ENCODE data around the gene DCDC2.

Gene DCDC2

DNA sequence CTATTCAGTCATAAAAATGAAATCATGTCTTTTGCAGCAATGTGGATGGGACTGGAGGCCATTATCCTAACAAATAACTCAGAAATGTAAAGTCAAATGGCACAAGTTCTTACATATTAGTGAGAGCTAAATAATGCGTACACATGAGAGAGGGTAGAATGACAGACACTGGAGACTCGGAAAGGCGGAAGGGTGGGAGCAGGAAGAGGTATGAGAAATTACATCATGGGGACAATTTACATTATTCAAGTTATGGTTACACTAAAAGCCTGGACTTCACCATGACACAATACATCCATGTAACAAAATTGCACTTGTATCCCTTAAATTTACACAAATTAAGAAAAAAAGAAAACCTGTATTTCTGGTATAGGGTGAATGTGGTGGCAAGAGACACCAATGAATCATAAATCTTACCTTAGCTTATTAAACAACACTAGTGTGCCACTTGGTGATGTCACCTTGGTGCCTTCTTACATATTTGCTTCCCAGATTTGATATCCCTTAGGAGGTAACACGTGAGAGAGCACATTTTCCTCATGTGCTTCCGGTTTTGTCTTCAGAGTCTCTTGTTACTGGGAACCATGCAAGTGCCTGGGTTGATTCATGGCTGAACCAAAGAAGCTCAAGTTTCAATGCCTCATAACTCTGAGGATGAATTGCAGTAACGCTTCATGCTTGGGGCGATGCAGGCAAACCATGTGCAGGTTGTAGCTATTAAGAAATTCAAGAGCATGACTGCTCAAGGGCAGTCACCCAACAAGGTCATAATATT lies 84.6 kb downstream of the DCDC2 start:
- Histone ChIP-seq H2BK120ac (ENCODE audit: low read depth, low read length) (no peak overlapping the region), H4K8ac (ENCODE audit: low read depth, low read length) (no peak overlapping the region), H4K91ac (ENCODE audit: low read depth, low read length, poor library complexity) (no peak overlapping the region), H3K9ac (ENCODE audit: low read depth, low read length, poor library complexity) (no peak overlapping the region), H2BK15ac (ENCODE audit: low read length) (no peak overlapping the region), H3K4me1 (ENCODE audit: control insufficient read depth in 2 of 2, insufficient read depth in 1 of 2, low read depth in 1 of 2, low read length in 2 of 2) (peaks cover 0 to 1% of the 10 kb centered on the region in 2 donors), H2BK5ac (ENCODE audit: low read length) (no peak overlapping the region), H3K4ac (ENCODE audit: low read length) (no peak overlapping the region), H3K4me2 (ENCODE audit: insufficient read depth, low read length, poor library complexity, severe bottlenecking) (no peak overlapping the region), H3K27ac (replicated peaks; ENCODE audit: low read length) (no peak overlapping the region), H2BK12ac (ENCODE audit: low read length) (no peak overlapping the region), H3K4me3 (ENCODE audit: low read length in 2 of 2) (no peak overlapping the region), H3K18ac (ENCODE audit: low read length) (no peak overlapping the region), H3K9me3 (replicated peaks in 1 of 2; ENCODE audit: control insufficient read depth in 2 of 2, insufficient read depth in 1 of 2, low read depth in 1 of 2, low read length in 2 of 2) (no peaks in the 10 kb centered on the region), H2AFZ (ENCODE audit: low read length) (no peak overlapping the region), H3K79me1 (ENCODE audit: low read depth, low read length) (no peaks in the 10 kb centered on the region), H3K36me3 (replicated peaks in 1 of 2; ENCODE audit: control insufficient read depth in 2 of 2, insufficient read depth in 2 of 2, low read length in 2 of 2) (no peaks in the 10 kb centered on the region), H3K27me3 (ENCODE audit: control insufficient read depth in 3 of 3, insufficient read depth in 3 of 3, low read depth in 1 of 3, low read length in 3 of 3) (no peaks in the 10 kb centered on the region), H3K14ac (ENCODE audit: low read length) (no peak overlapping the region), H3K23ac (ENCODE audit: low read depth, low read length, poor library complexity) (no peak overlapping the region), H2AK5ac (ENCODE audit: low read depth, low read length) (no peak overlapping the region)
- DNase-seq (ENCODE audit: low spot score): no peak
- no CpG with 5 or more reads among the region's 7 CpGs for WGBS, 2 donors (ENCODE audit: extremely low coverage in 2 of 2, insufficient read length in 2 of 2, insufficient replicate concordance in 1 of 2)

DNA sequence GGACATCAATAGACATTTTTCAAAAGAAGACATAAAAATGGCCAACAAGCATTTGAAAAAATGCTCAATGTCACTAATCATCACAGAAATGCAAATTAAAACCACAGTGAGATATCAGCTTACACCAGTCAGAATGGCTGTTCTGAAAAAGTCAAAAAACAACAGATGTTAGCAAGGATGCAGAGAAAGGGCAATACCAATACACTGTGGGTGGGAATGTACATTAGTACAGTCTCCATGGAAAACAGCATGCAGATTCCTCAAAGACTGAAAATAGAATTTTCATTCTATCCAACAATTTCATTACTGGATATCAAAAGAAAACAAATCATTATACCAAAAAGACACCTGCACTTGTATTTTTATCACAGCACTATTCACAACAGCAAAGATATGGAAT lies 85.3 kb downstream of the DCDC2 start:
- Histone ChIP-seq H4K91ac (ENCODE audit: low read depth, low read length, poor library complexity) (no peak overlapping the region), H2AK5ac (ENCODE audit: low read depth, low read length) (no peak overlapping the region), H3K4ac (ENCODE audit: low read length) (no peak overlapping the region), H3K9ac (ENCODE audit: low read depth, low read length, poor library complexity) (no peak overlapping the region), H2AFZ (ENCODE audit: low read length) (no peak overlapping the region), H2BK5ac (ENCODE audit: low read length) (no peak overlapping the region), H3K4me2 (ENCODE audit: insufficient read depth, low read length, poor library complexity, severe bottlenecking) (no peak overlapping the region), H4K8ac (ENCODE audit: low read depth, low read length) (no peak overlapping the region), H3K9me3 (replicated peaks in 1 of 2; ENCODE audit: control insufficient read depth in 2 of 2, insufficient read depth in 1 of 2, low read depth in 1 of 2, low read length in 2 of 2) (no peaks in the 10 kb centered on the region), H3K18ac (ENCODE audit: low read length) (no peak overlapping the region), H3K4me1 (ENCODE audit: control insufficient read depth in 2 of 2, insufficient read depth in 1 of 2, low read depth in 1 of 2, low read length in 2 of 2) (peaks cover 0 to 1% of the 10 kb centered on the region in 2 donors), H3K27me3 (ENCODE audit: control insufficient read depth in 3 of 3, insufficient read depth in 3 of 3, low read depth in 1 of 3, low read length in 3 of 3) (no peaks in the 10 kb centered on the region), H3K23ac (ENCODE audit: low read depth, low read length, poor library complexity) (no peak overlapping the region), H3K36me3 (replicated peaks in 1 of 2; ENCODE audit: control insufficient read depth in 2 of 2, insufficient read depth in 2 of 2, low read length in 2 of 2) (no peaks in the 10 kb centered on the region), H3K27ac (replicated peaks; ENCODE audit: low read length) (no peak overlapping the region), H2BK120ac (ENCODE audit: low read depth, low read length) (no peak overlapping the region), H3K4me3 (ENCODE audit: low read length in 2 of 2) (no peak overlapping the region), H3K14ac (ENCODE audit: low read length) (no peak overlapping the region), H3K79me1 (ENCODE audit: low read depth, low read length) (no peaks in the 10 kb centered on the region), H2BK12ac (ENCODE audit: low read length) (no peak overlapping the region), H2BK15ac (ENCODE audit: low read length) (no peak overlapping the region)
- no peak for DNase-seq (ENCODE audit: low spot score)

DNA sequence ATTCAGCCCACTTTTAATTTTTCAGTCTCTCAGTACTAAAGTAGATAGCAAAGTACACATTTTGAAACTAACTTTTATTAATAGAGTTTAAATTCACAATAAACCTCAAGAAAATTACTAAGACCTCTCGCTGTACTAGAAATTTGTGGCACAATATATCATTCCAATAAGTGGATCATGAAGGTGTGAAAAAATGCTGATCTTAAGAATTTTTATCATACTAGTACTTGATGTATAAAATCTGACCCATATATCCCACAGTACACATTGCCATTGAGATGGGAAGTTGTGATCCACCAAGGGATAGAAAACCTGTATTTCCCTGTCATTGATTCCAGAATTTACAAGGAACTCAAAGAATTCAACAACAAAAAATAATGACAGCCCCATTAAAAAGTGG lies 85.7 kb downstream of the DCDC2 start:
- no CpG with 5 or more reads among the region's 1 CpG for WGBS, 2 donors (ENCODE audit: extremely low coverage in 2 of 2, insufficient read length in 2 of 2, insufficient replicate concordance in 1 of 2)
- H4K8ac ChIP-seq (ENCODE audit: low read depth, low read length): no peak overlapping the region
- no peak overlapping the region for H2BK12ac ChIP-seq (ENCODE audit: low read length)
- H4K91ac ChIP-seq (ENCODE audit: low read depth, low read length, poor library complexity): no peak overlapping the region
- H2BK120ac ChIP-seq (ENCODE audit: low read depth, low read length): no peak overlapping the region
- no peak overlapping the region for H3K14ac ChIP-seq (ENCODE audit: low read length)
- no peak overlapping the region for H3K27ac ChIP-seq (replicated peaks; ENCODE audit: low read length)
- H3K27me3 ChIP-seq (ENCODE audit: control insufficient read depth in 3 of 3, insufficient read depth in 3 of 3, low read depth in 1 of 3, low read length in 3 of 3): no peaks in the 10 kb centered on the region
- no peak for DNase-seq (ENCODE audit: low spot score)
- H3K9ac ChIP-seq (ENCODE audit: low read depth, low read length, poor library complexity): no peak overlapping the region
- H3K9me3 ChIP-seq (replicated peaks in 1 of 2; ENCODE audit: control insufficient read depth in 2 of 2, insufficient read depth in 1 of 2, low read depth in 1 of 2, low read length in 2 of 2): no peaks in the 10 kb centered on the region
- no peak overlapping the region for H2BK15ac ChIP-seq (ENCODE audit: low read length)
- no peaks in the 10 kb centered on the region for H3K79me1 ChIP-seq (ENCODE audit: low read depth, low read length)
- H3K4me3 ChIP-seq (ENCODE audit: low read length in 2 of 2): no peak overlapping the region
- H2AFZ ChIP-seq (ENCODE audit: low read length): no peak overlapping the region
- H3K18ac ChIP-seq (ENCODE audit: low read length): no peak overlapping the region
- no peak overlapping the region for H2BK5ac ChIP-seq (ENCODE audit: low read length)
- peaks cover 0 to 1% of the 10 kb centered on the region in 2 donors for H3K4me1 ChIP-seq (ENCODE audit: control insufficient read depth in 2 of 2, insufficient read depth in 1 of 2, low read depth in 1 of 2, low read length in 2 of 2)
- no peak overlapping the region for H3K4ac ChIP-seq (ENCODE audit: low read length)
- H2AK5ac ChIP-seq (ENCODE audit: low read depth, low read length): no peak overlapping the region
- H3K36me3 ChIP-seq (replicated peaks in 1 of 2; ENCODE audit: control insufficient read depth in 2 of 2, insufficient read depth in 2 of 2, low read length in 2 of 2): no peaks in the 10 kb centered on the region
- no peak overlapping the region for H3K4me2 ChIP-seq (ENCODE audit: insufficient read depth, low read length, poor library complexity, severe bottlenecking)
- H3K23ac ChIP-seq (ENCODE audit: low read depth, low read length, poor library complexity): no peak overlapping the region

DNA sequence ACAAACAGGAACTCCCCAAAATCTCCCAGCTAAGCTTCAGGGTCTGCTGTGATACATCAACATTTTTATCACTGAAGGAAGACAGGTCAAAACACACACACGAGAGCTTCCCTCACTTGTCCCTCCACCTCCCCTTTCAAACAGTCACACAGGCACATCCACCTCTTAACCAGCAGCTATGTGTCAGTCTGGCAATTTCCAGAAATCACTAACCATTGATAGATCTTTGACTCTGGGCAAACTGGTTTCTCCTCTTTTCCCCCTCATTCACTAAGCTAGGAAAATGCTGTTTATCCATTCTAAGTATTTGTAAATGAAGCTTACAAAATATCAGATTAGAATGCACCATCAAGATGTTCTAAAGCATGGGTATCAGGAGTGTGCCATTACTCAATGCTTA lies 87.8 kb downstream of the DCDC2 start:
- no peak overlapping the region for H3K4me3 ChIP-seq (ENCODE audit: low read length in 2 of 2)
- no peak overlapping the region for H3K4ac ChIP-seq (ENCODE audit: low read length)
- no peak overlapping the region for H3K27ac ChIP-seq (replicated peaks; ENCODE audit: low read length)
- H2BK5ac ChIP-seq (ENCODE audit: low read length): no peak overlapping the region
- no peak overlapping the region for H3K23ac ChIP-seq (ENCODE audit: low read depth, low read length, poor library complexity)
- no peak overlapping the region for H2AFZ ChIP-seq (ENCODE audit: low read length)
- H2BK15ac ChIP-seq (ENCODE audit: low read length): no peak overlapping the region
- DNase-seq (ENCODE audit: low spot score): no peak
- H3K18ac ChIP-seq (ENCODE audit: low read length): no peak overlapping the region
- no peak overlapping the region for H3K4me2 ChIP-seq (ENCODE audit: insufficient read depth, low read length, poor library complexity, severe bottlenecking)
- no peak overlapping the region for H2AK5ac ChIP-seq (ENCODE audit: low read depth, low read length)
- no peaks in the 10 kb centered on the region for H3K27me3 ChIP-seq (ENCODE audit: control insufficient read depth in 3 of 3, insufficient read depth in 3 of 3, low read depth in 1 of 3, low read length in 3 of 3)
- H2BK120ac ChIP-seq (ENCODE audit: low read depth, low read length): no peak overlapping the region
- no CpG with 5 or more reads among the region's 1 CpG for WGBS, 2 donors (ENCODE audit: extremely low coverage in 2 of 2, insufficient read length in 2 of 2, insufficient replicate concordance in 1 of 2)
- peaks cover 0 to 1% of the 10 kb centered on the region in 2 donors for H3K4me1 ChIP-seq (ENCODE audit: control insufficient read depth in 2 of 2, insufficient read depth in 1 of 2, low read depth in 1 of 2, low read length in 2 of 2)
- no peak overlapping the region for H2BK12ac ChIP-seq (ENCODE audit: low read length)
- no peak overlapping the region for H3K9ac ChIP-seq (ENCODE audit: low read depth, low read length, poor library complexity)
- H3K36me3 ChIP-seq (replicated peaks in 1 of 2; ENCODE audit: control insufficient read depth in 2 of 2, insufficient read depth in 2 of 2, low read length in 2 of 2): no peaks in the 10 kb centered on the region
- no peak overlapping the region for H4K8ac ChIP-seq (ENCODE audit: low read depth, low read length)
- no peak overlapping the region for H3K14ac ChIP-seq (ENCODE audit: low read length)
- no peaks in the 10 kb centered on the region for H3K9me3 ChIP-seq (replicated peaks in 1 of 2; ENCODE audit: control insufficient read depth in 2 of 2, insufficient read depth in 1 of 2, low read depth in 1 of 2, low read length in 2 of 2)
- H3K79me1 ChIP-seq (ENCODE audit: low read depth, low read length): no peaks in the 10 kb centered on the region
- no peak overlapping the region for H4K91ac ChIP-seq (ENCODE audit: low read depth, low read length, poor library complexity)
